CD8-positive, alpha-beta memory T cell (primary cell): ENCODE data around the gene ARL5C. TPM values are rescaled to one million over a fixed set of nuclear protein-coding genes. Genes with fewer than 3 reads are reported as not detected.
"Not testable (repeated sequence)": the region's sequence is repeated elsewhere in the genome, so short reads cannot be mapped to it uniquely, and the experiment has no call there.

Experiments used
- CTCF ChIA-PET: fragments of 350-600 bp; sonication (Branson Sonifier 250); formaldehyde crosslinking; loops from one replicate; lab custom pipeline; 2021; ENCODE audit warnings: antibody characterized with exemption; lab: Charles Lee
- POLR2A ChIA-PET: fragments of 350-600 bp; sonication (Branson Sonifier 250); formaldehyde crosslinking; loops from one replicate; lab custom pipeline; 2021; ENCODE audit warnings: antibody characterized with exemption; lab: Charles Lee
- DNase-seq, 5 donors: peaks; one replicate each; pipeline versions ENCODE4 v3.0.0 to v3.0.0-alpha.2; 2020 to 2022; ENCODE audit warnings: mixed read lengths in 1 of 5
- H3K27ac ChIP-seq: one replicate; pipeline ENCODE4 v1.7.0; 2013; ENCODE audit warnings: low read depth, mild to moderate bottlenecking, low read length, moderate library complexity
- H3K27me3 ChIP-seq: 2 replicates; pipeline ENCODE4 v1.7.0; 2013; ENCODE audit warnings: low read length, mild to moderate bottlenecking; ENCODE audit not compliant: insufficient read depth, poor library complexity, severe bottlenecking
- H3K36me3 ChIP-seq: 2 replicates; pipeline ENCODE4 v1.7.0; 2013; ENCODE audit warnings: mild to moderate bottlenecking, low read length, moderate library complexity; ENCODE audit not compliant: insufficient read depth
- H3K4me1 ChIP-seq: 2 replicates; pipeline ENCODE4 v1.7.0; 2013; ENCODE audit warnings: mild to moderate bottlenecking, low read length, moderate library complexity; ENCODE audit not compliant: insufficient read depth
- H3K4me3 ChIP-seq: 2 replicates; pipeline ENCODE4 v1.7.0; 2013; ENCODE audit warnings: mild to moderate bottlenecking, low read length
- H3K9me3 ChIP-seq: 2 replicates; pipeline ENCODE4 v1.7.0; 2013; ENCODE audit warnings: mild to moderate bottlenecking, low read length
- H3K27ac Mint-ChIP-seq, 8 donors: one replicate each; pipeline ENCODE4 v1.8.0; 2020 to 2021; ENCODE audit warnings: mixed read lengths in 8 of 8, mild to moderate bottlenecking in 6 of 8, inconsistent platforms in 3 of 8, moderate library complexity in 3 of 8
- H3K27me3 Mint-ChIP-seq, 2 donors: one replicate each; pipeline ENCODE4 v1.8.0; 2020 to 2021; ENCODE audit warnings: mixed read lengths in 2 of 2, mild to moderate bottlenecking in 1 of 2, moderate library complexity in 1 of 2
- H3K36me3 Mint-ChIP-seq, 3 donors: one replicate each; pipeline ENCODE4 v1.8.0; 2020 to 2021; ENCODE audit warnings: mixed read lengths in 3 of 3, inconsistent platforms in 1 of 3, mild to moderate bottlenecking in 1 of 3
- H3K4me1 Mint-ChIP-seq, 3 donors: one replicate each; pipeline ENCODE4 v1.8.0; 2020 to 2021; ENCODE audit warnings: mixed read lengths in 3 of 3, inconsistent platforms in 1 of 3, mild to moderate bottlenecking in 1 of 3
- H3K4me3 Mint-ChIP-seq, 7 donors: one replicate each; pipeline ENCODE4 v1.8.0; 2020 to 2021; ENCODE audit warnings: mixed read lengths in 7 of 7, mild to moderate bottlenecking in 6 of 7, moderate library complexity in 4 of 7, inconsistent platforms in 2 of 7
- H3K9me3 Mint-ChIP-seq, 5 donors: one replicate each; pipeline ENCODE4 v1.8.0; 2020 to 2022; ENCODE audit warnings: mixed read lengths in 5 of 5, mild to moderate bottlenecking in 3 of 5, moderate library complexity in 2 of 5, inconsistent platforms in 1 of 5
- polyA plus RNA-seq: library from polyadenylated mRNA; unstranded; fragments of 300-500 nt; fragmentation: Illumina TruSeq; gene quantifications from one replicate; pipeline ENCODE4 v1.2.3, GENCODE V29; 2021
- total RNA-seq, 2 experiments: library from RNA; stranded (reverse); gene quantifications; one replicate each; pipeline ENCODE4 v1.2.3, GENCODE V29; 2021

ARL5C gene
- total and polyA plus RNA-seq, 3 experiments from 2014 or later = not detected

GRCh38 chr17:39129544-39129943 lies 36.4 kb downstream of the ARL5C start:
- H3K9me3 ChIP-seq, H3K9me3 Mint-ChIP-seq, H3K4me1 Mint-ChIP-seq, H3K27me3 ChIP-seq, H3K36me3 ChIP-seq, DNase-seq, H3K27me3 Mint-ChIP-seq, H3K4me3 Mint-ChIP-seq, H3K4me1 ChIP-seq, CTCF ChIA-PET, POLR2A ChIA-PET, H3K4me3 ChIP-seq, H3K36me3 Mint-ChIP-seq, H3K27ac ChIP-seq: not testable (repeated sequence)
- H3K27ac Mint-ChIP-seq = peak overlapping the region in 1 of 8 donors; percentile 23

GRCh38 chr17:39126436-39126835 lies 39.5 kb downstream of the ARL5C start:
- DNase-seq = no peak
- Histone ChIP-seq H3K4me3 (no peak overlapping the region), H3K9me3 (no peaks in the 10 kb centered on the region), H3K4me1 (no peaks in the 10 kb centered on the region), H3K27ac (no peak overlapping the region), H3K27me3 (no peaks in the 10 kb centered on the region), H3K36me3 (no peaks in the 10 kb centered on the region)
- Mint-ChIP-seq H3K9me3 (no peaks in the 10 kb centered on the region), H3K27ac (no peak overlapping the region), H3K36me3 (no peaks in the 10 kb centered on the region), H3K4me1 (peaks cover 0 to 4% (median 0%) of the 10 kb centered on the region in 3 donors), H3K4me3 (no peak overlapping the region), H3K27me3 (no peaks in the 10 kb centered on the region)
- ChIA-PET CTCF (no interaction called here), POLR2A (no interaction called here)

GRCh38 chr17:39125143-39125875 lies 40.7 kb downstream of the ARL5C start:
- H3K27ac Mint-ChIP-seq = peak overlapping the region in 1 of 8 donors; percentile 54
- Histone ChIP-seq H3K9me3 (no peaks in the 10 kb centered on the region), H3K36me3 (no peaks in the 10 kb centered on the region), H3K4me3 (no peak overlapping the region), H3K27ac (no peak overlapping the region), H3K27me3 (no peaks in the 10 kb centered on the region), H3K4me1 (no peaks in the 10 kb centered on the region)
- no peak overlapping the region for H3K4me3 Mint-ChIP-seq
- peaks cover 0 to 4% (median 0%) of the 10 kb centered on the region in 3 donors for H3K4me1 Mint-ChIP-seq
- POLR2A ChIA-PET = interaction anchor here (0.6 kb wide), 1 partner anchor 45 kb away, joined by 5 read pairs; no protein-coding TSS in a partner anchor
- H3K9me3 Mint-ChIP-seq = no peaks in the 10 kb centered on the region
- CTCF ChIA-PET = no interaction called here
- H3K36me3 Mint-ChIP-seq = no peaks in the 10 kb centered on the region
- no peaks in the 10 kb centered on the region for H3K27me3 Mint-ChIP-seq
- DNase-seq = no peak

GRCh38 chr17:39123627-39124026 lies 42.3 kb downstream of the ARL5C start:
- H3K36me3 Mint-ChIP-seq = no peaks in the 10 kb centered on the region
- DNase-seq = no peak
- H3K27me3 Mint-ChIP-seq = no peaks in the 10 kb centered on the region
- H3K4me1 Mint-ChIP-seq = peaks cover 0 to 2% (median under 1%) of the 10 kb centered on the region in 3 donors
- Histone ChIP-seq H3K27ac (no peak overlapping the region), H3K36me3 (no peaks in the 10 kb centered on the region), H3K4me1 (no peaks in the 10 kb centered on the region), H3K9me3 (no peaks in the 10 kb centered on the region), H3K27me3 (no peaks in the 10 kb centered on the region), H3K4me3 (no peak overlapping the region)
- no peak overlapping the region for H3K27ac Mint-ChIP-seq
- ChIA-PET POLR2A (no interaction called here), CTCF (no interaction called here)
- H3K4me3 Mint-ChIP-seq = no peak overlapping the region
- H3K9me3 Mint-ChIP-seq = no peaks in the 10 kb centered on the region

GRCh38 chr17:39122991-39123390 lies 43.0 kb downstream of the ARL5C start:
- no peak overlapping the region for H3K4me3 Mint-ChIP-seq
- Histone ChIP-seq H3K4me1 (no peaks in the 10 kb centered on the region), H3K27me3 (no peaks in the 10 kb centered on the region), H3K9me3 (no peaks in the 10 kb centered on the region), H3K4me3 (no peak overlapping the region), H3K36me3 (no peaks in the 10 kb centered on the region), H3K27ac (no peak overlapping the region)
- H3K36me3 Mint-ChIP-seq = no peaks in the 10 kb centered on the region
- ChIA-PET CTCF (interaction anchor here (1.1 kb wide), 1 partner anchor 42 kb away, joined by 3 read pairs; no protein-coding TSS in a partner anchor), POLR2A (no interaction called here)
- H3K4me1 Mint-ChIP-seq = peaks cover 0 to 3% (median 3%) of the 10 kb centered on the region in 3 donors
- no peak for DNase-seq
- H3K27me3 Mint-ChIP-seq = no peaks in the 10 kb centered on the region
- H3K27ac Mint-ChIP-seq = peak overlapping the region in 1 of 8 donors; percentile 27
- H3K9me3 Mint-ChIP-seq = no peaks in the 10 kb centered on the region

- H3K27me3 Mint-ChIP-seq, H3K4me3 Mint-ChIP-seq, H3K4me3 ChIP-seq, H3K4me1 Mint-ChIP-seq, CTCF ChIA-PET, H3K36me3 Mint-ChIP-seq, H3K9me3 Mint-ChIP-seq, H3K9me3 ChIP-seq, POLR2A ChIA-PET, H3K27ac ChIP-seq, DNase-seq, H3K4me1 ChIP-seq, H3K27ac Mint-ChIP-seq, H3K27me3 ChIP-seq, H3K36me3 ChIP-seq: not testable (repeated sequence)
Measured at GRCh38 chr17:39121919-39122318, 44.0 kb downstream of the ARL5C start.

GRCh38 chr17:39118674-39119419 lies 47.1 kb downstream of the ARL5C start:
- DNase-seq = no peak

GRCh38 chr17:39116224-39116623 lies 49.7 kb downstream of the ARL5C start:
- Histone ChIP-seq H3K27me3 (no peaks in the 10 kb centered on the region), H3K4me1 (no peaks in the 10 kb centered on the region), H3K36me3 (no peaks in the 10 kb centered on the region), H3K4me3 (no peak overlapping the region), H3K9me3 (no peaks in the 10 kb centered on the region), H3K27ac (no peak overlapping the region)
- H3K27ac Mint-ChIP-seq = no peak overlapping the region
- H3K4me3 Mint-ChIP-seq = no peak overlapping the region
- H3K9me3 Mint-ChIP-seq = no peaks in the 10 kb centered on the region
- H3K27me3 Mint-ChIP-seq = peaks cover 0 to 2% of the 10 kb centered on the region in 2 donors
- no peak for DNase-seq
- peaks cover 0 to 5% (median 5%) of the 10 kb centered on the region in 3 donors for H3K36me3 Mint-ChIP-seq
- ChIA-PET POLR2A (interaction anchor here (0.9 kb wide), 1 partner anchor 8 kb away, joined by 3 read pairs; no protein-coding TSS in a partner anchor), CTCF (no interaction called here)
- H3K4me1 Mint-ChIP-seq = peaks cover 0 to 3% (median 3%) of the 10 kb centered on the region in 3 donors

More at GRCh38 chr17:39118674-39119419, 47.1 kb downstream of the ARL5C start:
- H3K4me1 ChIP-seq = no peaks in the 10 kb centered on the region
- no peaks in the 10 kb centered on the region for H3K9me3 ChIP-seq
- H3K4me3 ChIP-seq = no peak overlapping the region
- H3K27ac ChIP-seq = no peak overlapping the region
- peak overlapping the region in 2 of 8 donors; percentile 11 to 64 for H3K27ac Mint-ChIP-seq
- peaks cover 0 to 3% (median 3%) of the 10 kb centered on the region in 3 donors for H3K4me1 Mint-ChIP-seq
- H3K36me3 ChIP-seq = no peaks in the 10 kb centered on the region
- peaks cover 0 to 5% (median 5%) of the 10 kb centered on the region in 3 donors for H3K36me3 Mint-ChIP-seq
- CTCF ChIA-PET = interaction anchor here (0.8 kb wide), 1 partner anchor 26 kb away, joined by 3 read pairs; no protein-coding TSS in a partner anchor
- POLR2A ChIA-PET = no interaction called here
- no peaks in the 10 kb centered on the region for H3K9me3 Mint-ChIP-seq
- no peaks in the 10 kb centered on the region for H3K27me3 ChIP-seq
- peaks cover 0 to 2% of the 10 kb centered on the region in 2 donors for H3K27me3 Mint-ChIP-seq
- no peak overlapping the region for H3K4me3 Mint-ChIP-seq
